GM23338 (cell line): ENCODE results near the gene KLHDC7B.

ENCODE experiments used
- CTCF ChIP-seq, 2 experiments: fragments of 200-600 bp in 1 of 2; sonication (generic) in 1 of 2; conservative IDR thresholded peaks; 2 replicates each; pipeline versions ENCODE4 v1.5.1 to v1.6.1; 2016 to 2017; ENCODE audit warnings: antibody characterized with exemption in 2 of 2, low read depth in 2 of 2, mild to moderate bottlenecking in 2 of 2, moderate library complexity in 1 of 2
- EZH2 ChIP-seq: fragments of 200-600 bp; sonication (generic); IDR thresholded peaks from one replicate; pipeline ENCODE4 v1.8.0; 2017; ENCODE audit warnings: antibody characterized with exemption, mild to moderate bottlenecking, low read depth; ENCODE audit not compliant: unreplicated experiment
- POLR2AphosphoS5 ChIP-seq: IDR thresholded peaks from 2 replicates; pipeline ENCODE4 v1.6.1; 2016; ENCODE audit warnings: antibody characterized with exemption, low read depth
- REST ChIP-seq: IDR thresholded peaks from one replicate; pipeline ENCODE4 v1.6.1; 2018; ENCODE audit warnings: antibody characterized with exemption; ENCODE audit not compliant: unreplicated experiment

GRCh38 chr22:50583294-50583861 lies 37.7 kb downstream of the KLHDC7B start:
- TF ChIP-seq REST (no peak), CTCF (conservative IDR thresholded peaks at IDR 0.05; ENCODE audit: low read depth in 2 of 2) (no peak), POLR2AphosphoS5 (no peak), EZH2 (no peak)
